ENCODE data around the gene TSPAN4.

Gene TSPAN4

GRCh38 chr11:914747-915501 is 72.3 kb downstream of the TSPAN4 start:
- DNase-seq, result no peak

All from activated CD4-positive, alpha-beta T cell treated with anti-CD3 and anti-CD28 coated beads for 1 hour (primary cell).